Thyroid gland (tissue), 4 donors: Measurements from ENCODE around the gene ANKS4B. TPM values are rescaled to one million over a fixed set of nuclear protein-coding genes. Genes with fewer than 3 reads are reported as not detected.
"Not testable (repeated sequence)": the region's sequence is repeated elsewhere in the genome, so short reads cannot be mapped to it uniquely, and the experiment has no call there.

Experiments used
- DNase-seq, 2 donors: peaks; one replicate each; pipeline ENCODE4 v3.0.0-alpha.2; 2019
- H3K27ac ChIP-seq, 3 donors: fragments of 200-600 bp; sonication (generic); 1 replicate in 2 of 3; 2 replicates in 1 of 3; pipeline ENCODE4 v1.5.1; 2016 to 2019; ENCODE audit warnings: mild to moderate bottlenecking in 1 of 3, moderate library complexity in 1 of 3
- H3K27me3 ChIP-seq: fragments of 200-600 bp; sonication (generic); one replicate; pipeline ENCODE4 v1.5.1; 2019
- H3K36me3 ChIP-seq, 2 donors: fragments of 200-600 bp; sonication (generic); one replicate each; pipeline ENCODE4 v1.5.1; 2016 to 2019
- H3K4me1 ChIP-seq, 2 donors: fragments of 200-600 bp; sonication (generic); one replicate each; pipeline ENCODE4 v1.5.1; 2017 to 2019
- H3K4me3 ChIP-seq, 3 donors: fragments of 200-600 bp; sonication (generic); replicated peaks in 1 of 3; 1 replicate in 2 of 3; 2 replicates in 1 of 3; pipeline ENCODE4 v1.5.1; 2016; ENCODE audit warnings: mild to moderate bottlenecking in 1 of 3
- H3K9me3 ChIP-seq: fragments of 200-600 bp; sonication (generic); one replicate; pipeline ENCODE4 v1.5.1; 2017
- POLR2A ChIP-seq, 2 donors: fragments of 450-650 bp; IDR thresholded peaks; one replicate each; pipeline ENCODE4 v1.6.1; 2017; ENCODE audit warnings: antibody characterized with exemption in 2 of 2, mild to moderate bottlenecking in 2 of 2, moderate library complexity in 1 of 2
- WGBS, 2 donors: methylation state at CpG; one replicate each; pipeline ENCODE4 v1.1.5; 2017; 5-methylcytosine and 5-hydroxymethylcytosine counted together
- intact Hi-C: fragments of 100-400 bp; cut with DNase I; formaldehyde crosslinking; loops from one replicate; pipeline ENCODE4 v1.15.1; 2023
- total RNA-seq, 4 donors: library from RNA; depleted of rRNA; stranded (reverse); fragments of >200 nt; gene quantifications; one replicate each; pipeline ENCODE4 v1.2.3, GENCODE V29; 2016
- TF ChIP-seq, protein P1 (sequence below), 6 experiments: fragments of 200-600 bp in 3 of 6; fragments of 450-650 bp in 3 of 6; sonication (generic) in 3 of 6; IDR thresholded peaks; one replicate each; pipeline ENCODE4 v1.5.1; 2016 to 2019; ENCODE audit warnings: antibody characterized with exemption in 6 of 6, mild to moderate bottlenecking in 2 of 6, inconsistent platforms in 1 of 6, moderate library complexity in 1 of 6

ANKS4B gene
- total RNA-seq, 4 donors from 2014 or later: not detected

DNA sequence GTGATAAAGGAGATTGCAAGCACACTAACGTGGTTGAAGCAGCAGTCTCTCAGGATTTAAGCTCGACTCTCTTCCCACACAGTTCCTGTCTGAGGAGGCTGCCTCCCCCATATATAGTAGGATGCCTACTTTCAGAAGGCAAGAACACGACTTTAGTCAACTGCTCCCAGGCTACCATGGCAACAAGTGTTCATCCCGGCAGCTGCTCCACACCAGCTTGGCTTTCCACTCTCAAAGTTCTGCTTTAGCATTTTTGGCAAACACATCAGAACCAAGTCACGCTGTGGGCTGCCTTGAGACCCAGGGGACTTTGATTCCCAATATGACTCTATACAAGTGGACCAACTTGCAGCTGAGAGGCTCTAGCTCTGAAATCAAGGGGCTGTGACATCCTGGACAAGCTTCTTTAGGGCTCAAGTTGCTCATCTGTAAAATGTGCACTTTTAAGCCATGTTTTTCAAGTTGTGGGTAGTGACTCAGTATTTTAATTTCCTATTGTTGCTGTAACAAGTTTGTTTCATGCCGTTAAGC, 38.7 kb upstream of the ANKS4B start:
- Histone ChIP-seq H3K27ac (no peak overlapping the region), H3K27me3 (no peaks in the 10 kb centered on the region), H3K4me1 (no peaks in the 10 kb centered on the region), H3K36me3 (no peaks in the 10 kb centered on the region), H3K9me3 (no peaks in the 10 kb centered on the region), H3K4me3 (no peak overlapping the region)
- WGBS, 2 donors: 27 to 34% methylated on average over 6 of the region's 6 CpGs
- intact Hi-C loops: no loop called here
- TF ChIP-seq POLR2A (IDR thresholded peaks at IDR 0.05): no peak
- TF ChIP-seq, protein P1, sequence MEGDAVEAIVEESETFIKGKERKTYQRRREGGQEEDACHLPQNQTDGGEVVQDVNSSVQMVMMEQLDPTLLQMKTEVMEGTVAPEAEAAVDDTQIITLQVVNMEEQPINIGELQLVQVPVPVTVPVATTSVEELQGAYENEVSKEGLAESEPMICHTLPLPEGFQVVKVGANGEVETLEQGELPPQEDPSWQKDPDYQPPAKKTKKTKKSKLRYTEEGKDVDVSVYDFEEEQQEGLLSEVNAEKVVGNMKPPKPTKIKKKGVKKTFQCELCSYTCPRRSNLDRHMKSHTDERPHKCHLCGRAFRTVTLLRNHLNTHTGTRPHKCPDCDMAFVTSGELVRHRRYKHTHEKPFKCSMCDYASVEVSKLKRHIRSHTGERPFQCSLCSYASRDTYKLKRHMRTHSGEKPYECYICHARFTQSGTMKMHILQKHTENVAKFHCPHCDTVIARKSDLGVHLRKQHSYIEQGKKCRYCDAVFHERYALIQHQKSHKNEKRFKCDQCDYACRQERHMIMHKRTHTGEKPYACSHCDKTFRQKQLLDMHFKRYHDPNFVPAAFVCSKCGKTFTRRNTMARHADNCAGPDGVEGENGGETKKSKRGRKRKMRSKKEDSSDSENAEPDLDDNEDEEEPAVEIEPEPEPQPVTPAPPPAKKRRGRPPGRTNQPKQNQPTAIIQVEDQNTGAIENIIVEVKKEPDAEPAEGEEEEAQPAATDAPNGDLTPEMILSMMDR (IDR thresholded peaks at IDR 0.05): no peak
- peak; percentile 4 to 21 for DNase-seq

DNA sequence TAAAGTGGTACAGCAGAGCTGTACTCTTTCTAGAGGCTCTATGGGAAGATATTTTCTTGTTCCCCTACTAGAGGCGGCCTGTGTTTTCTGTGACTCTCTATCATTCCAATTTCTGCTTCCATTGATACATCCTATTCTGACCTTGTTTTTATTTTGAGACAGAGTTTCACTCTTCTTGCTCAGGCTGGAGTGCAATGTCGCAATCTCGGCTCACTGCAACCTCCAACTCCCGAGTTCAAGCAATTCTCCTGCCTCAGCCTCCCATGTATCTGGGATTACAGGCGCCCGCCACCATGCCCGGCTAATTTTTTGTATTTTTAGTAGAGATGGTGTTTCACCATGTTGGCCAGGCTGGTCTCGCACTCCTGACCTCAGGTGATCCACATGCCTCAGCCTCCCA, 38.2 kb upstream of the ANKS4B start:
- H3K27ac ChIP-seq, H3K4me1 ChIP-seq, DNase-seq, H3K4me3 ChIP-seq, H3K36me3 ChIP-seq, intact Hi-C loops, H3K27me3 ChIP-seq, H3K9me3 ChIP-seq: not testable (repeated sequence)
- 84 to 95% methylated on average over 8 of the region's 8 CpGs for WGBS, 2 donors

DNA sequence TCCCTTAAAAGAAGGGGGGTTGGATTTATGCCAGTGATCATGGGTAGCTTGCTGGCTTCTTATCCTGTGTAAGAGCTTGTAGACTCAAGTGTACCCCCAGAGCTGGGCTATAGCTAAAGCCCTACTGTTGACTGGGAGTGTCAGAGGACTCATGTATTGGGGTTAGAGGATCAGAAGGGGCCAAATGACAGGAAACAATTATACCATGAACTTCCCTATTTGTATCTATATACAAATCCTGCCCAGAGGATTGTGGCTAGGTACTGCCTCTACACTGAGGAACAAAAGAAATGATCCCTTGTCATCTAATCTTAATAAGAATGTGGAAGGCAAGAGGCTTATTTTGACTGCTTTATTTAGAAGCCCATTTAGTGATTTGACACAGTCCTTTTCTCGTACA, 36.4 kb upstream of the ANKS4B start:
- intact Hi-C loops: no loop called here
- DNase-seq: no peak
- 86 to 88% methylated on average over 1 of the region's 1 CpG for WGBS, 2 donors
- H3K36me3 ChIP-seq: no peaks in the 10 kb centered on the region
- no peaks in the 10 kb centered on the region for H3K27me3 ChIP-seq
- no peak overlapping the region for H3K4me3 ChIP-seq
- no peaks in the 10 kb centered on the region for H3K9me3 ChIP-seq
- TF ChIP-seq, protein P1 (IDR thresholded peaks at IDR 0.05): no peak
- TF ChIP-seq POLR2A (IDR thresholded peaks at IDR 0.05): no peak
- no peaks in the 10 kb centered on the region for H3K4me1 ChIP-seq
- H3K27ac ChIP-seq: no peak overlapping the region

DNA sequence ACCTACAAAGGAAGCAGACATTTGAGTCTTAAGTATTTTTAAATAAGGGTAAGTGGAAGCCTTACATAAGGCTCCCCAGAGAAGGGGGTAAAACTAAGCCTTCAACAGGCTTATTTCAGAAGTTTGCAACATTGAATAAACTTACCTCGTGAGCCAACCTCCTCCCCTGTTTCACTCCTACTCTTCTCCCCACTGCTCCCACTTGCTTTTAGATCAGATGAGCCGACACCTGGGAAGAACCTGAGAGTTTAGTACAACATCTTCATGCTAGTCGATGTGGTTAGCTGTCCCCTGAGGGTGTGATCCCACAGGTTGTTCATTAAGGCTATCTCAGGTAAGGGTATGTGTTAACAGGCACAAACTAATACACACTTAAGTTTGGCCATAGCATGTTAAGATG, 35.9 kb upstream of the ANKS4B start:
- intact Hi-C loops: no loop called here
- TF ChIP-seq, protein P1 (IDR thresholded peaks at IDR 0.05): no peak
- Histone ChIP-seq H3K36me3 (no peaks in the 10 kb centered on the region), H3K27me3 (no peaks in the 10 kb centered on the region), H3K9me3 (no peaks in the 10 kb centered on the region), H3K4me3 (no peak overlapping the region), H3K27ac (no peak overlapping the region), H3K4me1 (no peaks in the 10 kb centered on the region)
- no peak for DNase-seq
- 78 to 85% methylated on average over 3 of the region's 3 CpGs for WGBS, 2 donors

DNA sequence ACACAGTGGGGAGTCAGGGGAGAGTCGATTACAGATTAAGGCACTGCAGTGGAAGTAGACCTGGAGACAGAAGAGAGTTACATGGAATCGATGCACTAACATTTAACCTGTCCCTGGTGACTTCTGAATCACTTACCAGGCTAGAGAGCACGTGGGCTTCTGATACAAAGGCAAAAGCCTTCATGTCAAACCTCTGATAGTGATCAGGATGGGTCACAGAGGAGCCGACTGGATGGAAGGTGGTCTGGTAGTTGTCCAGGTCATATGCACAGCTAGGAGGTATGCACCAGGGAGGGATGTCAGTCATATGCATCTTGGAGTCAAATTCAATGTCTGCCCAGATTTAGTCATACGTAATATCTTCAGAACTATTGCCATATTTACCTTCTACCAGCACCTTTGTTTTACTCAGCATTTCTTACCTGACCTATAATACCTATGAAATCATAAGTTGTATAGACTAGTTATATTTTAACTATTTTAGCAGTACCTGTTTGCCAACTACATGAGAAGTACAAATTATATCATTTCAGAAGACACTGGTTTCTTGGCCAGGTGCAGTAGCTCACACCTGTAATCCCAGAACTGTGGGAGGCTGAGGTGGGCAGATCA, 33.8 kb upstream of the ANKS4B start:
- intact Hi-C loops: no loop called here
- TF ChIP-seq, protein P1 (IDR thresholded peaks at IDR 0.05): no peak
- TF ChIP-seq POLR2A (IDR thresholded peaks at IDR 0.05): no peak
- Histone ChIP-seq H3K36me3 (no peaks in the 10 kb centered on the region), H3K4me1 (no peaks in the 10 kb centered on the region), H3K9me3 (no peaks in the 10 kb centered on the region), H3K27me3 (no peaks in the 10 kb centered on the region), H3K27ac (no peak overlapping the region), H3K4me3 (no peak overlapping the region)
- DNase-seq: no peak
- WGBS, 2 donors: 79 to 82% methylated on average over 5 of the region's 5 CpGs
